Endometrium (tissue), 2 donors: ENCODE measurements around the gene IL2RA.

ENCODE experiments used
- FAIRE-seq: peaks from 2 replicates; lab custom pipeline; 2012; peaks lifted over from hg19 to GRCh38; lab: Jason Lieb, UNC
- donor health status: control.
- donor health status: control.

The IL2RA gene

GRCh38 chr10:6013413-6014192, 48.6 kb downstream of the IL2RA start:
- FAIRE-seq = no peak

DNA sequence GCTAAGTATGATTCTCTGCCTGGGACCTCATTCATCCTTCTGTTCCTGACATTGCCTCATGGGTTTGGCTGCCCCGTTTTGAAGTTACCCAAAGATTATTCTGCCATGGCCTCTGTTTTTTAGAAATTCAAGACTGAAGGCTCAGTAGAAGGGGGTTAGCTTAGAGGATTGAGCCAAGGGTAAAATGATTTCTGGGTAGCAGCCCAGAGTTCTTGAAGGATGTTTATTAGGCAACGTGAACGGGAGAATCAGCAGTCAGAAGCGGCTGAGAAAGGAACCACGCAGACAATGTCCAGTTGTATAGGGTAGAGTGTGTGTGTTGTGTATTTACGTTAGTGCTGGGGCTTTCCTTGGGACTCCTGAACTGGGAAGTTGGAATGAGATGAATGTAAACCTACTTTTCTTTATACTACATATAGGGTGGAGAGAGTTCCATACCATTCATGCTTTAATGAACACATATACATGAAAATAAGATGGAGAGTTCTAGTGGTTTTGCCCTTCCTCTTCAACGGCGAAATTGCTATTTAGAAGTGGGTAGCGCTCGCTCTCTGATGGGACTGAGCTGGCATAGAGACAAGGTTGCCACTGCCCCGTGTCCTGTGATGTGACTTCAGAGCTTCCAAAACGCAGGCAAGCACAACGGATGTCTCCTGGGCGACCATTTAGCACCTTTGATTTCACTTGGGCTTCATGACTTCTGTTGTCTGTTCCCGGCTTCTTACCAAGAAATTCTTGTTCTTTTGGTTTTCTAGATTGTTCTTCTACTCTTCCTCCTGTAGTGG, 49.9 kb downstream of the IL2RA start:
- FAIRE-seq = no peak

DNA sequence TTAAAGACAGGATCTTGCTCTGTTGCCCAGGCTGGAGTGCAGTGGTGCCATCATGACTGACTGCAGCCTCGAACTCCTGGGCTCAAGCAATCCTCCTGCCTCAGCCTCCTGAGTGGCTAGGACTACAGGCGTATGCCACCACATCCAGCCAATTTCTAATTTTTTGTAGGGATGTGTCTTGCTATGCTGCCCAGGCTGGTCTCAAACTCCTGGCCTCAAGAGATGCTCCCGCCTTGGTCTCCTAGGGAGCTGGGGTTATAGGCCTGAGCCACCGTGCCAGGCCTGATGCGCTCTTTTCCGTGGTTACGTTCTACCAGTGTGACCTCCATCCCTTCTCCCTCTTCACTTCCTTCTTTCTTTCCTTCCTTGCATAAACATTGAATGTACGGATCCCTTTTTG, 50.6 kb downstream of the IL2RA start:
- no peak for FAIRE-seq

- FAIRE-seq = no peak
Measured at GRCh38 chr10:6010569-6010968, 51.6 kb downstream of the IL2RA start.

- FAIRE-seq = no peak
Measured at GRCh38 chr10:6009961-6010360, 52.2 kb downstream of the IL2RA start.

DNA sequence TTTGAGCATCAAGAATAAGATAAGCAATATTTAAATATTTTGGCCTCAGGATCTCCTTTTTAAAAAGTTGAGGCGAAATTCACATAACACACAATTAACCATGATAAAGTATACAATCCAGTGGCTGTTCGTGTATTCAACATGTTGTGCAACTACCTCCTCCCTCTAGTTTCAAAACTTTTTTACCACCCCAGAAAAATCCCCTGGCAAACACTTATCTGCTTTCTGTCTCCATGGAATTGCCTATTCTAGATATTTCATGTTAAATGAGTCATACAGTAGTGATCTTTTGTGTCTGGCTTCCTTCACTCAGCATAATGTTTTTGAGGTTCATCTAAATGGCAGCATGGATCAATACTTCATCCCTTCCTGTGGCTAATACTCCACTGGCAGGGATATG, 53.0 kb downstream of the IL2RA start:
- no peak for FAIRE-seq

DNA sequence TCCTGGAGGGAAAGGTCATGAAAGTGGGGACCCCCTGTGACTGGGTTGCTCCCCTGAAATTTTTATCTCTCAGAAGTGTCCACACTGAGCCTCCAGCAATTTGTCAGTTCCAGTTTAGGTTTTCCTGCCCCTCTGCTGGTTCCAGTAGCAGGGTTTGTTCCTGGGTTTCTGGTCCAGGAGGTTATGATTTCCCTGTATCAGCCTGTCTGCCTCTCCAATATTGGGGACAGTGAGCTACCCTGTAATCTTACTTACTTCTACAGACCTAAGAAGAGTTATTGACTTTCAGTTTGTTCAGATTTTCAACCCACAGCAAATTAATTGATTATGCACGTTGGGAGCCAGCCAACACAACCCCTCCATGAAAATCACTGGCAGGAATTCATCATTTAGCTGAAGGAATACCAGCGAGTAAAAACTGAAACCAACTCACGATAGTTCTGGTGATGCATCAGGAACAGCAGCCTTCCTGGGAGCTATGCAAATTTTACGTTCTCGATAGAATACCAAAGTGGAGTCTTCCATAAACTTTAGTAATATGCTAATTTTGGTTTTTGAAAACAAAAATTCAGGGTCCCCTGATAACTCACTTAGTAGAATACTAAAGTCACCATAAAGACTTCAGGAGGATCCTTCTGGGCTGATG, 53.5 kb downstream of the IL2RA start:
- no peak for FAIRE-seq

DNA sequence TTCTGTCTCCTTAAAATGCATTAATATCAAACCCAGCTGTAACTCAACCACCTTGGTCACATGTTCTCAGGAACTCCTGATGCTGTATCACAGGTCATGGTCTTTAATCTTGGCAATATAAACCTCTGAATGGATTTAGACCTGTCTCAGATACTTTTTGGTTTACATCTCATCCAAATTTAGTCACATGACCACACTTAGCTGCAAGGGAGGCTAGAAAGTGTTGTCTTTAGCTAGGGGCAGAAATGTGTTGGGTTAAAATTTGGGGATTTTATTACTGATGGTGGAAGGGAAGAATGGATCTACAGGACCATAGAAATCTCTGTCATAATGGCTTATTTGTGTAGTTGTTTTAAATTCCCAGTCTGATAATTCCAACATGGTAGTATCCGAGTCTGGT, 55.2 kb downstream of the IL2RA start:
- no peak for FAIRE-seq

DNA sequence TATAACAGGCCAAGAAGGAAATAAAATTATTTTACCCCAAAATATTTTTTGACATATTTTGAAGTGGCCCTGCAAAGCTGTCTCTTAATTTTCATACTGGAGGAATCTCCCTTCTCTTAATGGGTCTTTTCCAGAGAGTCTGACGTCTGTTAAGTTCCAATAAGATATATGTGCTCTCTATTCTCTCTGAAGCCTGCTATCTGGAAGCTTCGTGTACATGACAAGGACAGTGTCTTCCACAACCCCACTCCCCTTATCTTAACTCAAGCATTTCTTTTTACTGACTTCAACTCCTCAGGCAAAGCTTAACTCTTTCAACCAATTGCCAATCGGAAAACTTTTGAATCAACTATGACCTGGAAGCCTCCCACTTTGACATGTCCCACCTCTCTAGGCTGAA, 55.6 kb downstream of the IL2RA start:
- no peak for FAIRE-seq

GRCh38 chr10:6005856-6006395, 56.2 kb downstream of the IL2RA start:
- no peak for FAIRE-seq

DNA sequence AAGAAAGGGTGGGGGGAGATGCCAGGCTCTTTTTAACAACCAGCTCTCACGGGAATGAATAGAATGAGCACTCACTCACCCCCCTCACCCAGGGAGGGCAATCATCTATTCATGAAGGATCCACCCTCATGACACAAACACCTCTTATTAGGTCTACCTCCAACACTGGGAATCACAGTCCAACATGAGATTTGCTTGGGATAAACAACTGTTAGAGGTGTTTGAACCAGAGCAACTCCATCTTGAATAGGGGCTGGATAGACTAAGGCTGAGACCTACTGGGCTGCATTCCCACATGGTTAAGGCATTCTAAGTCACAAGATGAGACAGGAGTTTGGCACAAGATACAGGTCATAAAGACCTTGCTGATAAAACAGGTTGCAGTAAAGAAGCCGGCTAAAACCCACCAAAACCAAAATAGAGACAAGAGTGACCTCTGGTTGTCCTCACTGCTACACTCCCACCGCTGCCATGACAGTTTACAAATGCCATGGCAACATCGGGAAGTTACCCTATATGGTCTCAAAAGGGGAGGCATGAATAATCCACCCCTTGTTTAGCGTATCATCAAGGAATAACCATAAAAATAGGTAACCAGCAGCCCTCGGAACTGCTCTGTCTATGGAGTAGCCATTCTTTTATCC, 56.9 kb downstream of the IL2RA start:
- peak; percentile 75 for FAIRE-seq

- no peak for FAIRE-seq
Measured at GRCh38 chr10:6002809-6003510, 59.2 kb downstream of the IL2RA start.

GRCh38 chr10:5999440-6000165, 62.6 kb downstream of the IL2RA start:
- FAIRE-seq = no peak

GRCh38 chr10:5996696-5997095, 65.5 kb downstream of the IL2RA start:
- no peak for FAIRE-seq

- FAIRE-seq = no peak
Measured at GRCh38 chr10:5992398-5992797, 69.8 kb downstream of the IL2RA start.

- no peak for FAIRE-seq
Measured at GRCh38 chr10:5991708-5992107, 70.5 kb downstream of the IL2RA start.

DNA sequence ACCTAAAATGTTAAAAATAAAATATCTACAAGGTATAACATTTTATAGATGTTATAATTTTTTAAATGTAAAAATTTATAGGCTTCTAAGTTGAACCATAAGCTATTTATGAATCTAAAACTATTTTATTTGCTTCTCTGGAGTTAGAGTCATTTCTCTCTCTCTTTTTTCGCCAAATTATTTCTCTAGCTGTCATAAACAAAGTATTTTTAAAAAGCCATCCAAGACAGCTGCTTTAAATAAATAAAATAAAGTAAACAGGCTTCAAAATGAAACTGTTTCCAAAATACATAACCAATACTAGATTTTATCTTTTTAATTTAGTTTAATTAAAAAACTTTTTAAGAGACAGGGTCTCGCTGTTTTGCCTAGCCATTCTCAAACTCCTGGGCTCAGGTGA, 72.4 kb downstream of the IL2RA start:
- FAIRE-seq = peak; percentile 99

DNA sequence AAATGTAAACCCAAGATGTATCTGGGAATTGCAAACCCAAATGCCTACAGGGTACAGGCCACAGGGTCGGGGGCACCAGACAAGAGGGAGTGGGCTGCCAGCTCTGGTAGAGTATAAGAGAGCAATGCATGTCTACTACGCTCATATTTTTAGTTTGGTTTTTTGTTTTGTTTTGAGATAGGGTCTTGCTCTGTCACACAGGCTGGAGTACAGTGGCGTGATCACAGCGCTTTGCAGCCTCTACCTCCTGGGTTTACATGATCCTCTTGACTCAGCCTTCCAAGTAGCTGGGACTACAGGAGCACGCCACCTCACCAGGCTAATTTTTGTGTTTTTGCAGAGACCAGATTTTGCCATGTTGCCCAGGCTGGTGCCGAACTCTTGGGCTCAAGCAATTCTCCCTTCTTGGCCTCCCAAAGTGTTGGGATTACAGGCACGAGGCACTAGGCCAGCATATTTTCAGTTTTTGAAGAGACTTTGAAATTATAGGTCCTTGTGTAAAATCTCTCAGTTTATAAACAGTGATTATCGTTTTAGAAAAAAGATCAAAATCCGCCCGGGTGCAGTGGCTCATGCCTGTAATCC, 73.7 kb downstream of the IL2RA start:
- FAIRE-seq = no peak

DNA sequence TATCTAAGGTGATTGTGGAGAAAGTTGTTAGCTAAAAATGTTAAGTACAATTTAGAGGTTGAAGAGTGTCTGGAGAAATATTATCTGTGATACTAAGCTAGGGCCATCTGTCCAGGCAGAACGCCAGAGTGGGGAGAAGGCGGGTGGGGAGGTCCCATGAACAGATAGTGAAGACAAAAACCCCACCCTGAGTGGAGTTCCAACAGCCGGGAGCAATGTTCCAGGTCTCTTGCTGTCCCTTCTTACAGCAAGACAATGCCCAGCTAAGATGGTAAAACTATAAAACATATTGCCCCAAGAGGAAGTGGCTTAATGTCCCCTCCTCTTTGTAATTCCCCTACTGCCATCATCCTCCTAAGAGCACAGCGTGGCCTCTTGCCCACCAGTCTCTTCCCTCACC, 74.4 kb downstream of the IL2RA start:
- no peak for FAIRE-seq

GRCh38 chr10:5985029-5985428, 77.1 kb downstream of the IL2RA start:
- FAIRE-seq = no peak

DNA sequence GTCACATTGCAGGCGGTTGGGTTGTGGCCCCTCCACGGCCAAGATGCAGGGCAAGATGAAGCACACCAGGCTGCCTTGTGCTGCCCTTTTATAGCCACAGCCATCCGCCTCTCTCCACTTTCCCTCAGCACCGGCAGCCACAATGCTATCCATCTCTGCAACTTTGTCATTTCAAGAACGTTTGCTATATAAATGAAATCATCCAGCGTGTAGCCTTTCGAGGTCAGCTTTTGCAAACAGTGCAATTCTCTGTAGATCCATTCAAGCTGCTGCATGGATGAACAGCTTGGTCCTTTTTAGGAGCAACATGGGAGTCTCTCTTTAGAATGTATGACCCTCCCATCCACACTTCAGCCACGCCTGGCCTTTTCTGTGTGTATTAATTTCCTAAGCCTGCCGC, 78.4 kb downstream of the IL2RA start:
- FAIRE-seq = no peak
